Measurements from ENCODE around the gene CDH13.

GRCh38 chr16:82792693-82793092 is 165.9 kb downstream of the CDH13 start:
- TF ChIP-seq CTCF (IDR thresholded peaks at IDR 0.05; ENCODE audit: low read depth, low read length) (no peak), EZH2phosphoT487 (IDR thresholded peaks at IDR 0.05; ENCODE audit: low read depth) (no peak)

All from OCI-LY3 (cell line).